Measurements from ENCODE around the gene SORCS3.

GRCh38 chr10:104711302-104711721 lies 70.2 kb downstream of the SORCS3 start:
- TF ChIP-seq MAX (IDR thresholded peaks at IDR 0.05) (no peak), CTCF (IDR thresholded peaks at IDR 0.05 in 2 of 3, conservative IDR thresholded peaks at IDR 0.05 in 1 of 3; ENCODE audit: borderline replicate concordance in 1 of 3, insufficient read depth in 1 of 3, low read depth in 2 of 3, low read length in 2 of 3) (no peak)
